GM23338 (cell line): ENCODE measurements around the gene ZYG11A. TPM values are rescaled to one million over a fixed set of nuclear protein-coding genes. Genes with fewer than 3 reads are reported as not detected.

Source experiments
- ATAC-seq: fragments of 200-7000 bp; cut with Tn5 transposase; 3 replicates; pipeline ENCODE4 v1.9.1; 2020
- DNase-seq: peaks from one replicate; pipeline ENCODE4 v3.0.0-alpha.2; 2015; ENCODE audit warnings: low spot score
- H2AFZ ChIP-seq: fragments of 200-600 bp; sonication (generic); 2 replicates; pipeline ENCODE4 v1.8.0; 2016; ENCODE audit warnings: antibody characterized with exemption, mild to moderate bottlenecking, moderate library complexity
- H3F3A ChIP-seq: fragments of 200-600 bp; sonication (generic); replicated peaks from 2 replicates; pipeline ENCODE4 v1.8.0; 2017; ENCODE audit warnings: antibody characterized with exemption, mixed run types, low read depth
- H3K27ac ChIP-seq: fragments of 200-600 bp; sonication (generic); 2 replicates; pipeline ENCODE4 v1.6.1; 2016; ENCODE audit warnings: low read depth
- H3K27me3 ChIP-seq: fragments of 200-600 bp; sonication (generic); 2 replicates; pipeline ENCODE4 v1.8.0; 2016; ENCODE audit warnings: mild to moderate bottlenecking, mixed run types, moderate library complexity; ENCODE audit not compliant: insufficient read depth
- H3K36me3 ChIP-seq: fragments of 200-600 bp; sonication (generic); 2 replicates; pipeline ENCODE4 v1.8.0; 2016; ENCODE audit warnings: mild to moderate bottlenecking; ENCODE audit not compliant: insufficient read depth
- H3K4me1 ChIP-seq: fragments of 200-600 bp; sonication (generic); 2 replicates; pipeline ENCODE4 v1.8.0; 2016; ENCODE audit warnings: mild to moderate bottlenecking, moderate library complexity; ENCODE audit not compliant: insufficient read depth
- H3K4me2 ChIP-seq: fragments of 200-600 bp; sonication (generic); 2 replicates; pipeline ENCODE4 v1.7.1; 2017; ENCODE audit warnings: mixed run types
- H3K4me3 ChIP-seq: fragments of 200-600 bp; sonication (generic); 2 replicates; pipeline ENCODE4 v1.6.1; 2016; ENCODE audit warnings: mixed run types
- H3K79me2 ChIP-seq: fragments of 200-600 bp; sonication (generic); replicated peaks from 2 replicates; pipeline ENCODE4 v1.8.0; 2017; ENCODE audit warnings: mild to moderate bottlenecking; ENCODE audit not compliant: insufficient read depth
- H3K9me2 ChIP-seq: fragments of 200-600 bp; sonication (generic); 2 replicates; pipeline ENCODE4 v1.8.0; 2017; ENCODE audit not compliant: insufficient read depth
- H4K20me1 ChIP-seq: fragments of 200-600 bp; sonication (generic); replicated peaks from 2 replicates; pipeline ENCODE4 v1.8.0; 2017; ENCODE audit warnings: mild to moderate bottlenecking; ENCODE audit not compliant: insufficient read depth
- H3K27ac Mint-ChIP-seq: 2 replicates; pipeline ENCODE4 v1.8.0; 2020; ENCODE audit warnings: inconsistent platforms, mild to moderate bottlenecking, moderate library complexity, mixed read lengths
- H3K27me3 Mint-ChIP-seq: 3 replicates; pipeline ENCODE4 v1.8.0; 2022; ENCODE audit warnings: low read depth, mild to moderate bottlenecking, moderate library complexity, mixed read lengths, inconsistent platforms; ENCODE audit not compliant: insufficient read depth, poor library complexity
- H3K36me3 Mint-ChIP-seq: 3 replicates; pipeline ENCODE4 v1.8.0; 2021; ENCODE audit warnings: low read depth, mild to moderate bottlenecking, inconsistent platforms, moderate library complexity, mixed read lengths
- H3K4me1 Mint-ChIP-seq: 3 replicates; pipeline ENCODE4 v1.8.0; 2020; ENCODE audit warnings: mild to moderate bottlenecking, inconsistent platforms, mixed read lengths
- H3K4me3 Mint-ChIP-seq: 3 replicates; pipeline ENCODE4 v1.8.0; 2021; ENCODE audit warnings: moderate library complexity, mild to moderate bottlenecking, inconsistent platforms, mixed read lengths
- H3K9me3 Mint-ChIP-seq: 3 replicates; pipeline ENCODE4 v1.8.0; 2020; ENCODE audit warnings: moderate library complexity, mild to moderate bottlenecking, inconsistent platforms, mixed read lengths
- CREB1 ChIP-seq: fragments of 250-450 bp; sonication (Bioruptor Pico); IDR thresholded peaks from 2 replicates; pipeline ENCODE4 v1.5.0; 2020; ENCODE audit warnings: low read depth, mild to moderate bottlenecking, moderate library complexity
- CTCF ChIP-seq, 2 experiments: fragments of 200-600 bp in 1 of 2; sonication (generic) in 1 of 2; conservative IDR thresholded peaks; 2 replicates each; pipeline versions ENCODE4 v1.5.1 to v1.6.1; 2016 to 2017; ENCODE audit warnings: antibody characterized with exemption in 2 of 2, low read depth in 2 of 2, mild to moderate bottlenecking in 2 of 2, moderate library complexity in 1 of 2
- ETS1 ChIP-seq: IDR thresholded peaks from 2 replicates; pipeline ENCODE4 v1.6.1; 2016; ENCODE audit warnings: antibody characterized with exemption
- EZH2phosphoT487 ChIP-seq: fragments of 200-600 bp; sonication (generic); IDR thresholded peaks from one replicate; pipeline ENCODE4 v1.8.1; 2018; ENCODE audit warnings: antibody characterized with exemption; ENCODE audit not compliant: unreplicated experiment
- JUNB ChIP-seq: IDR thresholded peaks from one replicate; pipeline ENCODE4 v1.6.1; 2016; ENCODE audit warnings: antibody characterized with exemption; ENCODE audit not compliant: unreplicated experiment
- POLR2AphosphoS5 ChIP-seq: IDR thresholded peaks from 2 replicates; pipeline ENCODE4 v1.6.1; 2016; ENCODE audit warnings: antibody characterized with exemption, low read depth
- REST ChIP-seq: IDR thresholded peaks from one replicate; pipeline ENCODE4 v1.6.1; 2018; ENCODE audit warnings: antibody characterized with exemption; ENCODE audit not compliant: unreplicated experiment
- STAT1 ChIP-seq: IDR thresholded peaks from one replicate; pipeline ENCODE4 v1.6.1; 2016; ENCODE audit warnings: antibody characterized with exemption; ENCODE audit not compliant: unreplicated experiment
- ZNF114 ChIP-seq: fragments of 250-450 bp; sonication (Bioruptor Pico); IDR thresholded peaks from 2 replicates; pipeline ENCODE4 v1.5.0; 2020; ENCODE audit warnings: mild to moderate bottlenecking, moderate library complexity
- ZNF331 ChIP-seq: fragments of 250-450 bp; sonication (Bioruptor Pico); IDR thresholded peaks from 2 replicates; pipeline ENCODE4 v1.5.0; 2020; ENCODE audit warnings: low read depth, mild to moderate bottlenecking, moderate library complexity
- ZNF462 ChIP-seq: fragments of 250-450 bp; sonication (Bioruptor Pico); IDR thresholded peaks from 2 replicates; pipeline ENCODE4 v1.5.0; 2020; ENCODE audit warnings: mild to moderate bottlenecking, moderate library complexity
- polyA plus RNA-seq: library from polyadenylated mRNA; unstranded; fragments of >200 nt; fragmentation: Nextera tagmentation; extraction: Ambion mirVana; gene quantifications from 2 replicates; pipeline ENCODE4 v1.2.1, GENCODE V29; 2016
- total RNA-seq: library from RNA; depleted of rRNA; stranded (reverse); fragments of >200 nt; shearing (Covaris generic); gene quantifications from 2 replicates; pipeline ENCODE4 v1.2.3, GENCODE V29; 2014

Gene ZYG11A
- total and polyA plus RNA-seq, 2 experiments from 2014 or later, result 1.3 to 4.8 TPM

GRCh38 chr1:52913014-52913413, 70.5 kb downstream of the ZYG11A start:
- Histone ChIP-seq H3F3A (no peaks in the 10 kb centered on the region), H3K27me3 (no peaks in the 10 kb centered on the region), H3K27ac (no peak overlapping the region), H3K79me2 (no peaks in the 10 kb centered on the region), H2AFZ (no peak overlapping the region), H3K4me1 (peaks cover 14% of the 10 kb centered on the region), H3K9me2 (no peaks in the 10 kb centered on the region), H4K20me1 (no peaks in the 10 kb centered on the region), H3K36me3 (no peaks in the 10 kb centered on the region), H3K4me2 (no peak overlapping the region), H3K4me3 (no peak overlapping the region)
- Mint-ChIP-seq H3K27ac (no peak overlapping the region), H3K4me1 (no peaks in the 10 kb centered on the region; the same call in 1 of the 3 replicates), H3K9me3 (no peaks in the 10 kb centered on the region), H3K36me3 (no peaks in the 10 kb centered on the region), H3K27me3 (no peaks in the 10 kb centered on the region), H3K4me3 (no peak overlapping the region)
- no peak for DNase-seq
- TF ChIP-seq ETS1 (no peak), JUNB (no peak), STAT1 (no peak), ZNF114 (no peak), ZNF462 (CRISPR knock-in tag) (no peak), EZH2phosphoT487 (no peak), CREB1 (CRISPR knock-in tag) (no peak), CTCF (conservative IDR thresholded peaks at IDR 0.05; ENCODE audit: low read depth in 2 of 2) (no peak), REST (no peak), ZNF331 (CRISPR knock-in tag) (no peak), POLR2AphosphoS5 (no peak)
- ATAC-seq, result no peak
